Stimulated activated CD4-positive, alpha-beta T cell treated with anti-CD3 and anti-CD28 coated beads, Interleukin-1b, Interleukin-23, amount 100 ng/mL, for 4 hours (primary cell): Measurements from ENCODE around the gene SLC26A5.
"Not testable (repeated sequence)": the region's sequence is repeated elsewhere in the genome, so short reads cannot be mapped to it uniquely, and the experiment has no call there.

ENCODE experiments used
- DNase-seq, 2 donors: peaks; one replicate each; pipeline ENCODE4 v3.0.0-alpha.2; 2020; ENCODE audit warnings: low read depth in 2 of 2

SLC26A5 gene, protein sequence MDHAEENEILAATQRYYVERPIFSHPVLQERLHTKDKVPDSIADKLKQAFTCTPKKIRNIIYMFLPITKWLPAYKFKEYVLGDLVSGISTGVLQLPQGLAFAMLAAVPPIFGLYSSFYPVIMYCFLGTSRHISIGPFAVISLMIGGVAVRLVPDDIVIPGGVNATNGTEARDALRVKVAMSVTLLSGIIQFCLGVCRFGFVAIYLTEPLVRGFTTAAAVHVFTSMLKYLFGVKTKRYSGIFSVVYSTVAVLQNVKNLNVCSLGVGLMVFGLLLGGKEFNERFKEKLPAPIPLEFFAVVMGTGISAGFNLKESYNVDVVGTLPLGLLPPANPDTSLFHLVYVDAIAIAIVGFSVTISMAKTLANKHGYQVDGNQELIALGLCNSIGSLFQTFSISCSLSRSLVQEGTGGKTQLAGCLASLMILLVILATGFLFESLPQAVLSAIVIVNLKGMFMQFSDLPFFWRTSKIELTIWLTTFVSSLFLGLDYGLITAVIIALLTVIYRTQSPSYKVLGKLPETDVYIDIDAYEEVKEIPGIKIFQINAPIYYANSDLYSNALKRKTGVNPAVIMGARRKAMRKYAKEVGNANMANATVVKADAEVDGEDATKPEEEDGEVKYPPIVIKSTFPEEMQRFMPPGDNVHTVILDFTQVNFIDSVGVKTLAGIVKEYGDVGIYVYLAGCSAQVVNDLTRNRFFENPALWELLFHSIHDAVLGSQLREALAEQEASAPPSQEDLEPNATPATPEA

GRCh38 chr7:103446049-103446520 lies at the start of gene SLC26A5:
Gene SLC26A5, minus strand, starts transcription at chr7:103446207. Its CDS starts 24,693 bp downstream, at chr7:103421514.
- DNase-seq: no peak

- no peak for DNase-seq
These were observed 41.4 kb upstream of the SLC26A5 start for GRCh38 chr7:103487419-103487818.

- not testable (repeated sequence) for DNase-seq
These were observed 40.9 kb upstream of the SLC26A5 start for GRCh38 chr7:103486873-103487272.

GRCh38 chr7:103480771-103481170 lies 34.8 kb upstream of the SLC26A5 start:
- no peak for DNase-seq

DNA sequence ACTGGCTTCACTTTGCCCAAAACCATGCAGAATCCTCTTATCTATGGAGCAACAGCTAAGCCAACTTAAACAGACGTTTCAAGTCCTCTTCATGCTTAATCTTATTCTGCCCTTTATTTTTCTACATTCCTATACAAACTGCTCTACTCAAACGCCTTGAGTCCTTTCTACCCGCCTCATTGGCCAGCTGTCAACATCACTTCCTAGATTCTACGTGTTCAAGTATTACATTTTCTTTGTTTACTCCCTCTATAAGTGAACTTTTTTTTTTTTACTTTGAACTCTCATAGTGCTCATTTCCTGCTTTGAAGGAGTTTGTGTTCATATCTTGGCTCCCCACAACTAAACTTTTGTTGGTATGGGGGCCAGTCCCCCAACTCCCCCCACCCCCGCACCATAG lies 28.9 kb upstream of the SLC26A5 start:
- no peak for DNase-seq

- no peak for DNase-seq
These were observed 23.3 kb upstream of the SLC26A5 start for GRCh38 chr7:103469095-103469948.

GRCh38 chr7:103466814-103467213 lies 20.8 kb upstream of the SLC26A5 start:
- DNase-seq: no peak

DNA sequence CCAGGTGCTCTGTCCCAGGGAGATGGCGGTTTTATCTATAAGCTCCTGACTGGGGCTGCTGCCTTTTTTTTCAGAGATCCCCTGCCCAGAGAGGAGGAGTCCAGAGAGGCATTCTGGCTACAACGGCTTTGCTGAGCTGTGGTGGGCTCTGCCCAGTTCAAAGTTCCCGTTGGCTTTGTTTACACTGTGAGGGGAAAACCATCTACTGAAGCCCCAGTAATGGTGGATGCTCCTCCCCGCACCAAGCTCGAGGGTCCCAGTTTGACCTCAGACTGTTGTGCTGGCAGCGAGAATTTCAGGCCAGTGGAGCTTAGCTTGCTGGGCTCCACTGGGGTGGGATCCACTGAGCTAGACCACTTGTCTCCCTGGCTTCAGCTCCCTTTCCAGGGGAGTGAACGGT lies 16.4 kb upstream of the SLC26A5 start:
- DNase-seq: no peak

DNA sequence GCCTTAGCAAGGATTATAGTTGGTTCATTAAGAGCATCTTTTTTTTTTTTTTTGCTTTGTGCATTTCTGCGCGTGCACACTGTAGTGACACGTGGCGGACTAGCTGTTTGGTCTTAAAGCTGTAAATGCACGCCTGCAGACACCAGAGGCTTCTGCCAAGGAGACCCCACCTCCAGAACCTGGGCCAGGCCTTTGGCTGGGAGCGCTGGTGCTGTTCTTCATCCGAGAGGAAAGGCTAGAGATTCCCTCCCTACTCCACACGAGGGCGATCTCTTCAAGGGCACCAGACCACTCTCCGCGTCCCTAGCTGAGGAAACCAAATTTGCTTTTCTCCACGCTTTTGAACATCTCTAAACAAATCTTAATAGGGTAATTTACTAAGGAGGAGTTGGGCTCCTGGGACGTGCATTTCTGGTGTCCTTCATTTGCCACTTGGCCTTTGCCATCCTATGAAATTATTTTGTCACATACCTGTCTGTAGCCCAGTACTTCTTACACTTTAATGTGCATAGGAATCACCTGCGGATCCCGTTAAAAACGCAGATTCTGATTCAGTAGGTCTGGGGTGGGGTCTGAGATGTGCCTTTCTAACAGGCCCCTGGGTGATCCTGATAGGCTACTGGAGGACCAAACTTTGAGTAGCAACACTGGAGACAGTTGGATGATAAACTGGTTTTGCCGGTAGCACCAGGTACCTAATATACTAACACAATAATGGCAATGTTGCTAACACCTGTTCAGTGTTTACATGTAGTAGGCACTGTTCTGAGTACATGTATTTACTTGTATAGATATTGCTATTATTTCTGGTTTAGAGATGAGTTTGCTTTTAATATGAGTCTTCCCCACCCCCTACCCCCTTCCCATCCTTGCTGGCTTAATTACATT lies 1.3 kb upstream of the SLC26A5 start:
- peak; percentile 9 to 13 for DNase-seq

DNA sequence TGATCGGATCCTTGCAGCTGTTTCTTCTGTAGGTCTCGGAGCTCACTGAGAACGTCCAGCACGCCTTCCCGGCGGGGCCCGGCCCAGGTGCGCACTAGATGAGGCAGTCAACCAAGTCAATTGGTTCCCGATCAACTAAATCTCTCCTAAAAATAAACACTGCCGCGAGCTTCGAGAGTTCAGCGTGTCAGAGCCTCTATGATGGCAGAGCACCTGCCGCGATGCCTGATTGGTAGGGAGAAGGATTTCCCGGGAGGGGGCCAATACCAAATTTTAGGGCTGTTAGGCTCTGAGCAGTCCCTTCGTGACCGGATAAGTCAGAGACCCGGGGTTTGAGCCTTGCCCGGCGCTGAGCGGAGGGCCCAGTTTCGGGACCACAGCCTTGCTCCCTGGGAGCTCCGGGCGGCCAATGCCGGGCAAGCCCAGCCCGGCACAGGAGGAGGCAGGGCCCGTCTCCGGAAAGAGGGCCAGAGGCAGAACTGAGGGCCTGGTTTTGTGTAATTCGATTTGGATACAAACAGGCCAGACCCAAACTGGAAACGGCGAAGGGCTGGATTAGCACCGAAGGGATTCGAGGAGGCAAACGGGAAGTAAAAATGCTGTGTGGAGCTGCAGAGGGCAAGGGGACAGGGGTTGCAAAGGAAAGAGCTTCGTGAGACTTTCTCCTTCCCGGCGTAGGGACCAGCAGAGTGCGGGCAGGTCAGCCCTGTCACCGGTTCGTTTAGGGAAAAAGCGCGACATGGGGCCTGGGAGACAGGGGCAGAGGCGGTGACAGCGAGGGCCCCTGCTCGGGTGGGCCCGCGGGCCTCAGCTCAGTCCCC lies 569 bp downstream of the SLC26A5 start:
- DNase-seq: no peak

- no peak for DNase-seq
These were observed 6.3 kb downstream of the SLC26A5 start for GRCh38 chr7:103439661-103440060.

DNA sequence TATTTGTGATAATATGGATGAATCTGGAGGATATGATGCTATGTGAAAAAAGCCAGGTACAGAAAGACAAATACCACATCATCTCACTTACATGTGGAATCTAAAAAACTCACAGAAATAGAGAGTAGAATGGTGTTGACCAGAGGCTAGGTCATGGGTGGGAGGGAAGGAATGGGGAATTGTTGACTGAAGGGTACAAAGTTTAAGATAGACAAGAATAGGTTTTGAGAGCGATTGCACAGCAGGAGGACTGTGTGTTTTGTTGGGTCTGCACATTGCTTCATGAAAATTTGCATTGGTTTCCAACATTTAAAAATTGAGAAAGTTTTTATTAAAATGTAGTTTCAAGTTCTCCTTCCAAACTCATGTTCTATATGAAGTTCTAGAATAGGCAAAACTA lies 8.4 kb downstream of the SLC26A5 start:
- no peak for DNase-seq

GRCh38 chr7:103432712-103433111 lies 13.3 kb downstream of the SLC26A5 start:
- no peak for DNase-seq

GRCh38 chr7:103425177-103425576 lies 20.8 kb downstream of the SLC26A5 start:
- no peak for DNase-seq

- no peak for DNase-seq
These were observed 22.4 kb downstream of the SLC26A5 start for GRCh38 chr7:103423467-103424179.

DNA sequence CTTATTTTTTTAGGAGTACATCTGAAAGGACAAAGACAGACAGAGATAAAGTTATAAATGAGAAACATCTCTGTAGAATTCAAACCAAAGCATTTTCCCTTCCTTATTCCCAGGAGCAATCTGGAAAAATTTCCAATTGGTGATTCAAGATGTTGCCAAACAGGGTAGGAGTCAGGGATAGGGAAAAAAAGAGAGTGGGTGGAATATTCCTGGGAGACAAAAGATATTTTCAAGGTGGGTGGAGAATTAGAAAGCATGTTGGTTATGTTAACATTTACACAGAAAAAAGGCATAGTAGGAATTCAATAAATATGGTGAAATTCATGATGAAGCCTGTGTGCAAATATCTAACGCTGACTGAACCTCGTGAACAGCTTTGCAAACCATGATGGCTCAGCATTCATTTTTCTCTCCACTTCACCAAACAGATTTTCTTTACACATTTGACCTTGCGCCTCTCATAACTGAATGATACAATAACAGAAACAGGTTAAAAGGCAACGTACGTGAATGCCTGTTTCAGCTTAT lies 25.1 kb downstream of the SLC26A5 start:
- no peak for DNase-seq

DNA sequence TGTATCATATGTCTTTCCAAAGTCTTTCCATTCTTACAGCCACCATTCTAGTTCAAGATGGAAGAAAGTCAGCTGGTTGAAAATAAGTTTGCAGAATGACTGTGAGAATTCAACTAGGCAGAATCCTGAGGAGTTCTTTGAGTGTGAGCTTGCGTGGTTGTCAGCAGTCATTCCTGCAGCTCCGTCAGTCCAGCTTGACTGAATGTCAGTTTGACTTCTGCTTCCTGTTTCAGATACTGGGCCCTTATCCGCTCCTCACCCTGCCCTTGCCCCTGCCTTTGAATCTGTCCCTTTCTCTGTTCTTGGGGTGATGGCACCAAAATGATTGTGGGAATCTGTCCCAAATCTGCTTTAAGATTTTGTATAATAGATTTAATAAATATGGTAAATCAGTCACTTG lies 27.8 kb downstream of the SLC26A5 start:
- no peak for DNase-seq

DNA sequence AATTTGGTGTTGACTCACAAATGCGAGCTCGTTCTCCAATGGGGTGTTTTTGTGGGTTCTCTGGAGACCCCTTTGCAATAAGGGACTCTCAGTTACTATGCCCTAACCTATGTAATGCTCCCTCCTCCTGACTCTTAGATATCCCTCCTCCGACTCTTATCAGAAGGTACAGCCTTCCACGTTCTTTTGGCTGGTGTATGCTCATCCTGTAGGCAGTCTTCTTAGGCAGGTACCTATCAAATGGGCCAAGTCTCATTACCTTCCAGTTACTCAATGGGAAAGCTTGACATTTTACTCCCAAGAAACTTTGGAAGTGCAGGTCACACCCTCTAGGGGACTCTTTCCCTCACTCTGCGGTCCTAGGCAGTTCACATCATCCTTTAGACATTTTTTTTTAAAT lies 32.6 kb downstream of the SLC26A5 start:
- no peak for DNase-seq

- no peak for DNase-seq
These were observed 33.9 kb downstream of the SLC26A5 start for GRCh38 chr7:103412151-103412550.
